HCT116 (cell line): ENCODE measurements around the gene SLC25A30.

ENCODE experiments used
- ATF3 ChIP-seq: IDR thresholded peaks from 2 replicates; pipeline ENCODE4 v1.6.1; 2012
- CTCF ChIP-seq, 3 experiments: fragments of 200-600 bp in 1 of 3; sonication (generic) in 1 of 3; IDR thresholded peaks in 2 of 3; conservative IDR thresholded peaks in 1 of 3; 2 replicates each; pipeline ENCODE4 v1.5.1; 2012 to 2017; ENCODE audit warnings: low read depth in 2 of 3, low read length in 2 of 3, antibody characterized with exemption in 1 of 3, borderline replicate concordance in 1 of 3, control low read depth in 1 of 3, mild to moderate bottlenecking in 1 of 3, mixed read lengths in 1 of 3, mixed run types in 1 of 3, moderate library complexity in 1 of 3; ENCODE audit not compliant: insufficient read depth in 1 of 3
- EZH2 ChIP-seq: fragments of 200-600 bp; sonication (generic); IDR thresholded peaks from 2 replicates; pipeline ENCODE4 v1.6.1; 2017; ENCODE audit warnings: antibody characterized with exemption, mixed run types
- EZH2phosphoT487 ChIP-seq: fragments of 200-600 bp; IDR thresholded peaks from 2 replicates; pipeline ENCODE4 v1.6.1; 2018; ENCODE audit warnings: antibody characterized with exemption, borderline replicate concordance
- FOSL1 ChIP-seq: IDR thresholded peaks from 2 replicates; pipeline ENCODE4 v1.6.1; 2012; ENCODE audit warnings: low read depth
- POLR2A ChIP-seq: IDR thresholded peaks from 2 replicates; pipeline ENCODE4 v1.7.0; 2011; ENCODE audit warnings: borderline replicate concordance; ENCODE audit not compliant: insufficient read depth, insufficient read length; ENCODE audit errors: extremely low read depth
- POLR2AphosphoS5 ChIP-seq: IDR thresholded peaks from 2 replicates; pipeline ENCODE4 v1.6.1; 2011; ENCODE audit warnings: mild to moderate bottlenecking, low read depth, low read length, moderate library complexity
- REST ChIP-seq: IDR thresholded peaks from 2 replicates; pipeline ENCODE4 v1.6.1; 2012; ENCODE audit warnings: low read depth
- TCF7L2 ChIP-seq: IDR thresholded peaks from 2 replicates; pipeline ENCODE4 v1.7.0; 2011; ENCODE audit warnings: borderline replicate concordance, inconsistent platforms; ENCODE audit not compliant: insufficient read depth, insufficient read length; ENCODE audit errors: extremely low read depth
- YY1 ChIP-seq: IDR thresholded peaks from 2 replicates; pipeline ENCODE4 v1.6.1; 2011; ENCODE audit warnings: low read length, low read depth, moderate library complexity, mild to moderate bottlenecking; ENCODE audit not compliant: insufficient replicate concordance; ENCODE audit errors: extremely low read depth
- ZBTB33 ChIP-seq: IDR thresholded peaks from 2 replicates; pipeline ENCODE4 v1.6.1; 2011; ENCODE audit warnings: mild to moderate bottlenecking, low read length, moderate library complexity; ENCODE audit not compliant: insufficient replicate concordance; ENCODE audit errors: extremely low read depth
- ZFX ChIP-seq: fragments of 450-650 bp; IDR thresholded peaks from 2 replicates; pipeline ENCODE4 v1.6.1; 2017
- ZNF274 ChIP-seq: fragments of 200-500 bp; sonication (Bioruptor generic); IDR thresholded peaks from 2 replicates; pipeline ENCODE4 v1.6.1; 2014; ENCODE audit warnings: mild to moderate bottlenecking, low read depth, low read length, inconsistent platforms

- TF ChIP-seq CTCF (IDR thresholded peaks at IDR 0.05 in 2 of 3, conservative IDR thresholded peaks at IDR 0.05 in 1 of 3; ENCODE audit: borderline replicate concordance in 1 of 3, insufficient read depth in 1 of 3, low read depth in 2 of 3, low read length in 2 of 3) (no peak), REST (no peak), POLR2AphosphoS5 (no peak), POLR2A (no peak), ZFX (no peak), ZBTB33 (no peak), EZH2phosphoT487 (no peak), TCF7L2 (no peak), YY1 (no peak), EZH2 (no peak), ATF3 (no peak), ZNF274 (no peak), FOSL1 (no peak)
Observed at GRCh38 chr13:45439008-45439407, 20.8 kb upstream of the SLC25A30 start.
